AG09309 (cell line): ENCODE measurements around the gene LCA5.

Experiments
- DNase-seq: peaks from one replicate; pipeline ENCODE4 v3.0.0-alpha.2; 2010; ENCODE audit warnings: low read depth
- H3K4me3 ChIP-seq: 2 replicates; pipeline ENCODE4 v1.5.1; 2011; ENCODE audit warnings: mild to moderate bottlenecking, low read depth, low read length, moderate library complexity; ENCODE audit not compliant: control insufficient read depth
- CTCF ChIP-seq: IDR thresholded peaks from 2 replicates; pipeline ENCODE4 v1.5.1; 2011; ENCODE audit warnings: mild to moderate bottlenecking, low read depth, low read length, inconsistent platforms; ENCODE audit not compliant: insufficient read depth, control insufficient read depth; ENCODE audit errors: missing control alignments

LCA5 gene

DNA sequence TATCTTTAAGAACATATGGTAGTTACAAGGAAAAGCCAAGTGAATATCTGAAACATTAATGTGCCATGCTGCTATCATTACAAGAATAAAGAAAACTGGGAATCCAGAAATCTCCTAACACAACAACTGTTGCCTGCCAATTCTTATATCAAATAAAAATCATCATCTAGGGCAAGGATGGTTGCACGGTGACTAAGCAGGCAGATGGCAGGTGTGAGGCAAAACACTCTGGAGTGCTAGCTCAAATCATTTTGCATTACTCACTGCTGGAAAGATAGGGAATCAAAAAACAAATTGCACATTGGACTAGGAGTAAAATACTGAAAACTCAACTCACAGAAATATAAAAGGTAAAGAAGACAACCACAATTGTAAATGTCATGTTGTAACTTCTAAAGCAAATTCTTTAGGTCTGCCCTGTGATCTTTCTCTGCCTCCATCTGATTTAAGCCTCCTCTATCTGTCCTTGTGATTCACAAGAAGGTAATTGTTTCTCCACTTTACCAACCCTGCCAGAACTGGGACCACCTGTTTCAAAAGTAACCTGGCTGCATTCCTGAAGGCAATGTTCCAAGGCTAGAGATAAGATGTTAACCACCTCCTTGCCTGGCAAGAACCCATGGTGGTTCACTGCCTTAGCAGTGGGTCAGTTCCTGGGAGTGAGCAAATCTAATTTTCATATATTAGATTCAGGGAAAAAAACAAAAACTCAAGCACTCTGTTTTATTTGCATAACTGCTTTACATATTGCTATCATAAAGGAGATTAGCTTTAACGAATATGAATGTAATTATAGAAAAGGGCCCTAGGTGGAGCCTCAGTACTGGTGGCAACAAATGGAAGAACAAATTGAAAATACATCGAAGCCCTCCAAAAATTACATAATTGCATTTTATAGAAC, 33.1 kb upstream of the LCA5 start:
- H3K4me3 ChIP-seq: no peak overlapping the region
- peak; percentile 56 for TF ChIP-seq CTCF
- DNase-seq: peak; percentile 16

- DNase-seq: no peak
- H3K4me3 ChIP-seq: no peak overlapping the region
- TF ChIP-seq CTCF: no peak
Measured at GRCh38 chr6:79568996-79569395, 31.8 kb upstream of the LCA5 start.

- no peak for TF ChIP-seq CTCF
- no peak for DNase-seq
Measured at GRCh38 chr6:79564636-79565035, 27.4 kb upstream of the LCA5 start.

GRCh38 chr6:79559706-79560105, 22.5 kb upstream of the LCA5 start:
- no peak overlapping the region for H3K4me3 ChIP-seq
- DNase-seq: no peak
- no peak for TF ChIP-seq CTCF

More at GRCh38 chr6:79564636-79565035, 27.4 kb upstream of the LCA5 start:
- no peak overlapping the region for H3K4me3 ChIP-seq

DNA sequence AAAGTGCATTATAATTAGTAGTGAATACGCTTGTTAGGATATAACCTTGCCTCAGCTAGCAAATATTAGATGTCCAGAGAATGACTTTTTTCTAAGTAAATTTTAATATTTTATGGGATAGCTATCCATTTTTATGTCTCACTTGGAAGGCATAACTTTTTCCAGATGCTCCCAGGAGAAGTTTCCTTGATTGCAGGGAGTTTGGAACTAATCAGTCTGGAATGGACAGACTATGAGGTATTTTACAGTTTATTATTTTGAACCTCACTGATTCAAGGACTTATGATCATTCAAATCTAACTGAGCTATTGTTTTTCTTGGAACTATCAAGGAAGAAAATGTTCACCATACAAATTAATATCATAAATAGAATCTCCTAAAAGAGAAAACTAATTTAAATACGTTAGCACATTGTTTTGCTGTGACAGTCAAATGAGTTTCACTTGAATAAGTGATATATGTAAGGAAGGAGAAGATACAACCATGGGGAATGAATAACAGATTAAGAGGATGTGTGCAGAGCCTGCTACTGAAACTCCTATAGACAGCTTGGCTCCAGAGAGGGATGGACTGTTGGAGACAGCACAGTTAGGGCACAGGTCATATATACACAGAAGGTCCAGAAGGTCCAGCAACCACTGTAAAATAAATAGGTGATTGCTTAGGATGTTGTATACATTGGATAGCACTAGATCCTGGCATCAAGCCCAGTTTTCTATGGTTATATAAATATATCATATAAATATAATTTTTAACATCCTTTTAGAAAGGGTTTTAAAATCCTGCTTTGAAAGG, 20.6 kb upstream of the LCA5 start:
- no peak for DNase-seq
- TF ChIP-seq CTCF: no peak
- H3K4me3 ChIP-seq: no peak overlapping the region

DNA sequence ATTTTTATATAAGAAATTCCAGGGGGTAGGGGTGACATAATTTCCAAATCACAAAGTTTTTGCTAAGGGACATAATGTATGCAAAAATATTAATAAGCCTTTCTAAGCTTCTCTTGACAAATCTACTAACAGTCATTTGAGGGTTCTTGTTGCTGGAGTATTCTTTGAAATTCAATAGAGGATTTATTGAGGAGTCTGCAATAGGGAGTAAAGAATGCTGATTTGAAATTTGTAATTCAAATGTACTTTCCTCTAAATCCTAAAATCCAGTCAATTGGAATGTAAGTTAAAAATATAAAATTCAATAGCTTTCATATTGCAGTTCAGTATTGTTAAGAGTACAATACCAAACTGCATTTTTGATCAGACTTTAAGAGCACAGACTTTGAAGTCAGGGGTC, 17.1 kb upstream of the LCA5 start:
- no peak for DNase-seq
- TF ChIP-seq CTCF: no peak
- no peak overlapping the region for H3K4me3 ChIP-seq
